GM12878 (cell line): Measurements from ENCODE around the gene HUNK. TPM values are rescaled to one million over a fixed set of nuclear protein-coding genes. Genes with fewer than 3 reads are reported as not detected.

Experiments
- ATAC-seq: fragments of 200-7000 bp; cut with Tn5 transposase; 3 replicates; pipeline ENCODE4 v1.9.1; 2020; ENCODE audit warnings: mild to moderate bottlenecking, moderate library complexity
- BruUV-seq: library from RNA; stranded (reverse); fragments of 400-500 nt; replicated peaks from 2 replicates; lab custom pipeline; 2021; lab: Mats Ljungman, UMichigan
- CTCF ChIA-PET: fragments of 300-600 bp; sonication (Branson Sonifier 250); formaldehyde crosslinking; extraction: SDS; loops from one replicate; lab custom pipeline; 2021; ENCODE audit warnings: inconsistent platforms; lab: Yijun Ruan, JAX
- POLR2A ChIA-PET: fragments of 350-600 bp; formaldehyde crosslinking; extraction: SDS; loops from one replicate; lab custom pipeline; 2021; ENCODE audit warnings: inconsistent platforms; lab: Charles Lee
- RAD21 ChIA-PET: fragments of 300-600 bp; sonication (Branson Sonifier 250); formaldehyde crosslinking; loops from one replicate; lab custom pipeline; 2023; ENCODE audit warnings: antibody characterized with exemption; ENCODE audit not compliant: unreplicated experiment; lab: Charles Lee
- SMC1A ChIA-PET: fragments of 300-600 bp; sonication (Branson Sonifier 250); formaldehyde crosslinking; loops from one replicate; lab custom pipeline; 2023; ENCODE audit not compliant: unreplicated experiment, uncharacterized antibody; lab: Charles Lee
- DNase-seq: peaks from one replicate; pipeline ENCODE4 v3.0.0-alpha.2; 2011; ENCODE audit warnings: low read depth, low spot score
- FAIRE-seq: peaks from 3 replicates; lab custom pipeline; 2011; peaks lifted over from hg19 to GRCh38; lab: Jason Lieb, UNC
- H2AFZ ChIP-seq: 2 replicates; pipeline ENCODE4 v1.6.0; 2011; ENCODE audit warnings: low read depth, low read length, control low read depth; ENCODE audit not compliant: control insufficient read depth
- H3K27ac ChIP-seq: 2 replicates; pipeline ENCODE4 v1.5.1; 2011; ENCODE audit warnings: control low read depth; ENCODE audit not compliant: control insufficient read depth, insufficient read depth
- H3K27me3 ChIP-seq, 2 experiments: replicated peaks in 1 of 2; 2 replicates each; pipeline versions ENCODE4 v1.6.0 to v1.6.1; 2011; ENCODE audit warnings: low read length in 1 of 2; ENCODE audit not compliant: control insufficient read depth in 2 of 2, insufficient read depth in 2 of 2
- H3K36me3 ChIP-seq, 2 experiments: 2 replicates each; pipeline ENCODE4 v1.5.1; 2011; ENCODE audit warnings: low read length in 1 of 2; ENCODE audit not compliant: control insufficient read depth in 2 of 2, insufficient read depth in 2 of 2
- H3K4me1 ChIP-seq: 2 replicates; pipeline ENCODE4 v1.6.1; 2011; ENCODE audit warnings: mild to moderate bottlenecking, low read length, moderate library complexity, mixed read lengths; ENCODE audit not compliant: control insufficient read depth, insufficient read depth
- H3K4me2 ChIP-seq: 2 replicates; pipeline ENCODE4 v1.6.0; 2011; ENCODE audit warnings: control low read depth; ENCODE audit not compliant: control insufficient read depth, insufficient read depth
- H3K4me3 ChIP-seq: fragments of 200-600 bp; sonication (generic); 2 replicates; pipeline ENCODE4 v1.5.1; 2016
- H3K79me2 ChIP-seq: 2 replicates; pipeline ENCODE4 v1.6.0; 2011; ENCODE audit warnings: low read length; ENCODE audit not compliant: control insufficient read depth, insufficient read depth
- H3K9ac ChIP-seq: 2 replicates; pipeline ENCODE4 v1.8.0; 2011; ENCODE audit warnings: low read length, control low read depth, mixed read lengths; ENCODE audit not compliant: control insufficient read depth, insufficient read depth
- H3K9me3 ChIP-seq: replicated peaks from 3 replicates; pipeline ENCODE4 v1.5.1; 2011; ENCODE audit warnings: mild to moderate bottlenecking, low read length; ENCODE audit not compliant: control insufficient read depth, insufficient read depth
- H4K20me1 ChIP-seq: 2 replicates; pipeline ENCODE4 v1.6.0; 2011; ENCODE audit not compliant: control insufficient read depth, insufficient read depth
- EGR1 ChIP-seq, 2 experiments: IDR thresholded peaks; 1 replicate in 1 of 2; 2 replicates in 1 of 2; pipeline ENCODE4 v1.6.1; 2011 to 2012; ENCODE audit warnings: low read depth in 2 of 2, low read length in 2 of 2, borderline replicate concordance in 1 of 2, mild to moderate bottlenecking in 1 of 2, moderate library complexity in 1 of 2
- IKZF2 ChIP-seq, 2 experiments: fragments of 450-650 bp; IDR thresholded peaks; 2 replicates each; pipeline ENCODE4 v1.6.1; 2017; ENCODE audit warnings: mild to moderate bottlenecking in 2 of 2, moderate library complexity in 2 of 2
- JUNB ChIP-seq: IDR thresholded peaks from 2 replicates; pipeline ENCODE4 v1.6.1; 2016; ENCODE audit warnings: antibody characterized with exemption, mild to moderate bottlenecking
- KDM1A ChIP-seq: fragments of 200-600 bp; sonication (generic); IDR thresholded peaks from 2 replicates; pipeline ENCODE4 v1.6.1; 2016; ENCODE audit warnings: borderline replicate concordance
- MAX ChIP-seq: IDR thresholded peaks from 2 replicates; pipeline ENCODE4 v1.6.1; 2012; ENCODE audit warnings: low read depth, low read length, improper control_type of control experiment
- MEF2A ChIP-seq: IDR thresholded peaks from 2 replicates; pipeline ENCODE4 v1.6.1; 2011; ENCODE audit warnings: low read depth, mild to moderate bottlenecking, low read length, moderate library complexity; ENCODE audit not compliant: insufficient read depth
- POLR2AphosphoS2 ChIP-seq: IDR thresholded peaks from 2 replicates; pipeline ENCODE4 v1.6.1; 2011; ENCODE audit warnings: low read depth, mild to moderate bottlenecking, low read length, improper control_type of control experiment, moderate library complexity
- RCOR1 ChIP-seq: conservative IDR thresholded peaks from 2 replicates; pipeline ENCODE4 v1.6.1; 2012; ENCODE audit warnings: low read depth, low read length, improper control_type of control experiment
- SMAD1 ChIP-seq: fragments of 450-650 bp; IDR thresholded peaks from 2 replicates; pipeline ENCODE4 v1.6.1; 2018; ENCODE audit warnings: mild to moderate bottlenecking, low read depth; ENCODE audit not compliant: partially characterized antibody
- SPI1 ChIP-seq: IDR thresholded peaks from 2 replicates; pipeline ENCODE4 v1.6.1; 2011; ENCODE audit warnings: low read depth, mild to moderate bottlenecking, low read length, moderate library complexity, borderline replicate concordance; ENCODE audit not compliant: insufficient read depth
- YBX1 ChIP-seq: fragments of 450-650 bp; IDR thresholded peaks from 2 replicates; pipeline ENCODE4 v1.6.1; 2016; ENCODE audit warnings: antibody characterized with exemption
- ZBTB4 ChIP-seq: fragments of 450-650 bp; formaldehyde crosslinking; IDR thresholded peaks from 2 replicates; pipeline ENCODE4 v1.4.0; 2022; ENCODE audit warnings: mild to moderate bottlenecking, moderate library complexity
- ZNF622 ChIP-seq: fragments of 450-650 bp; IDR thresholded peaks from 2 replicates; pipeline ENCODE4 v1.6.1; 2017; ENCODE audit warnings: mild to moderate bottlenecking, inconsistent platforms
- WGBS: methylation state at CpG from one replicate; pipeline ENCODE4 v1.1.6; 2016; ENCODE audit warnings: low lambda C conversion rate; ENCODE audit not compliant: insufficient replicate concordance, insufficient coverage; ENCODE audit errors: missing lambda C conversion rate; 5-methylcytosine and 5-hydroxymethylcytosine counted together
- in situ Hi-C: fragments of 300-500 bp; cut with MboI; formaldehyde crosslinking; loops from 9 replicates; pipeline ENCODE4 v1.14.3; 2018; ENCODE audit warnings: mixed read lengths
- intact Hi-C: fragments of 100-400 bp; cut with micrococcal nuclease; formaldehyde crosslinking; loops from one replicate; pipeline ENCODE4 v1.14.2; 2022; ENCODE audit not compliant: unreplicated experiment
- polyA plus RNA-seq, 11 experiments: library from polyadenylated mRNA; depleted of rRNA in 4 of 11; unstranded in 6 of 11; stranded (reverse) in 5 of 11; fragments of >200 nt; fragmentation: Nextera tagmentation in 4 of 11; fragmentation: Illumina TruSeq in 1 of 11; extraction: Ambion mirVana in 4 of 11; extraction: Trizol in 1 of 11; gene quantifications; 1 replicate in 1 of 11; 2 replicates in 10 of 11; pipeline versions ENCODE4 v1.2.1 to v1.2.3, GENCODE V29; 2011 to 2016; ENCODE audit warnings: inconsistent platforms in 2 of 11, missing spikeins in 2 of 11, low read depth in 1 of 11
- total RNA-seq, 4 experiments: library from RNA; depleted of rRNA in 3 of 4; stranded (reverse); fragments of >200 nt in 3 of 4; fragmentation: Illumina TruSeq in 1 of 4; extraction: Trizol in 1 of 4; gene quantifications; 2 replicates each; pipeline versions ENCODE4 v1.2.1 to v1.2.3, GENCODE V29; 2013 to 2021

The HUNK gene
- total and polyA plus RNA-seq, 10 of the 15 experiments (the other 5 are each of a cell fraction or from before 2014, with no cell fraction given), result under 0.01 to 0.14 (median 0.03) TPM; not detected in 7

- SMC1A ChIA-PET, result no interaction called here
These were observed 26.1 kb upstream of the HUNK start for GRCh38 chr21:31846690-31847089.

More at GRCh38 chr21:31846690-31847089, 26.1 kb upstream of the HUNK start:
- 44% methylated on average over 1 of the region's 1 CpG for WGBS
- in situ Hi-C loops, result no loop called here
- RAD21 ChIA-PET, result no interaction called here
- POLR2A ChIA-PET, result no interaction called here
- no TSS peak for BruUV-seq
- no peak overlapping the region for H3K9ac ChIP-seq
- H3K27me3 ChIP-seq, result no peaks in the 10 kb centered on the region
- no peak for FAIRE-seq
- intact Hi-C loops, result no loop called here
- H4K20me1 ChIP-seq, result no peaks in the 10 kb centered on the region
- no peak overlapping the region for H3K4me3 ChIP-seq
- no peak for TF ChIP-seq POLR2AphosphoS2
- no peak for TF ChIP-seq YBX1
- TF ChIP-seq MAX, result no peak
- TF ChIP-seq KDM1A, result no peak
- no peak for TF ChIP-seq MEF2A
- no peak for TF ChIP-seq RCOR1
- no peak for TF ChIP-seq JUNB
- TF ChIP-seq ZBTB4, result no peak
- no peak for TF ChIP-seq SPI1
- no peak for TF ChIP-seq IKZF2 (IDR thresholded peaks at IDR 0.05)
- no peak for TF ChIP-seq ZNF622
- TF ChIP-seq EGR1 (IDR thresholded peaks at IDR 0.05; ENCODE audit: borderline replicate concordance in 1 of 2, low read depth in 2 of 2, low read length in 2 of 2), result no peak
- no peak for TF ChIP-seq SMAD1
- TF ChIP-seq, all 136 proteins: peak for 0
- Histone ChIP-seq H3K36me3 (no peaks in the 10 kb centered on the region), H3K4me2 (no peak overlapping the region), H3K79me2 (no peaks in the 10 kb centered on the region), H3K4me1 (no peaks in the 10 kb centered on the region), H3K27ac (no peak overlapping the region), H3K9me3 (no peaks in the 10 kb centered on the region), H2AFZ (no peak overlapping the region)
- DNase-seq (no peak), ATAC-seq (no peak)
- CTCF ChIA-PET, result no interaction called here
